Epidermal melanocyte (primary cell): ENCODE results near the gene PALLD.

Experiments
- DNase-seq: peaks from one replicate; pipeline ENCODE4 v3.0.0; 2011; ENCODE audit warnings: low spot score; ENCODE audit not compliant: insufficient read length

Gene PALLD

GRCh38 chr4:168621806-168622589 lies 125.1 kb downstream of the PALLD start:
- no peak for DNase-seq

GRCh38 chr4:168622600-168622999 lies 125.7 kb downstream of the PALLD start:
- no peak for DNase-seq

DNA sequence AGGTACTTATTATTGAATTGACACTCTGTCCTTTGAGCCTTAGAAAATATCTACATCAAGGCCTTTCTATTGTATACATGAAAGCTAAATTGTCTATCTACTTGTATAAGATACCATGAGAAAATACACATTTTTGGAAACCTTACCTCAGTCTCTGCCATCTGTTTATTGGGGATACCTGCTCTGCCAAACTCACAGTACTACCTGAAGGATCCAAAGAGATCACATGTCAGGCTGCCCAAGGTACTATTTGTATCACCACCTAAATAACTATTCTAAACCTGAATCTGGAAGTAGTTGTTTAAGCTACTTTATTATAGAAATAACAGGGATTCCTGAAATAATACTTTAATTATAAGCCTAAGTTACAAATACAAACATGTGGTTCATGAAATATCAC lies 126.2 kb downstream of the PALLD start:
- DNase-seq = no peak

- DNase-seq = no peak
Observed at GRCh38 chr4:168623484-168623883, 126.6 kb downstream of the PALLD start.

- no peak for DNase-seq
Observed at GRCh38 chr4:168628251-168628650, 131.4 kb downstream of the PALLD start.

DNA sequence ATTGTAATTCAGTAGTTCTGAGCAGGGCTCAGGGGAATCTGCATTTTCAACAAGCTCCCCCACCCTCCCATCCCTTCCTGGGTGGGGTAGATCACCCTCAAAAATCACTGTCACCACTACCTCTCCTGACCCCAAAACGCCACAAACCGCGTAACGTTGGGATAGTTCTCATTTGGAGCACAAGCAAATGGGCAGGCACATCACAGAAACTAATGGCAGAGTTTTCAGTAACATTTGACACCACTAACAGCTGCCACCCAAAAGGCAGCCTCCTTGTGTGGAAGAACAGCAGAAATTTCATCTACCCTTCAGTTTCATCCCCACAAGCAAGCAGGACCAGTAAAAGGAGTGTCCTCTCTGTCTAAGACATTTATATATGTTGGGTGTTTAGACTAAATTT lies 132.7 kb downstream of the PALLD start:
- no peak for DNase-seq

- no peak for DNase-seq
Observed at GRCh38 chr4:168630445-168631187, 133.8 kb downstream of the PALLD start.

GRCh38 chr4:168631241-168632162 lies 134.7 kb downstream of the PALLD start:
- DNase-seq = no peak

DNA sequence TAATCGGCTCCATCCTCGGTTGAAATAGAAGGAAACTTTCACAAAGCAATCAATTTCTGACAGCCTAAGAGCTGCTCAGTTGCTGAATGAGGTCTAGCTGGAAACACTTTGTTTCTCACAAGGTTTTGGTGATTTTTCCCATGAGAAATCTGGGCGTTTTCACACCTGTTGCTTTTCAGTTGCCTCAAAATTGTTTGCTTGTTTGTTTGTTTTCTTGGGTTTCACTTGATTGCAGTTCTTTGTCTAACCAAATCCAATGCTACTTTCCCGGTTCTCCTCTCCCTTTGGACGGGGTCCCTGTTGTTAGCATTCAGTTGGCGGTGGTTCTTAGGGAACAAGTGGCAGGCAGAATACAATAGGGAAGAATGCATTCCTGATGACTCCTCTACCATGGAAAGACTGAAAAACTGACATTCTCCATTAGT lies 135.5 kb downstream of the PALLD start:
- no peak for DNase-seq

GRCh38 chr4:168633064-168633463 lies 136.2 kb downstream of the PALLD start:
- DNase-seq = no peak

DNA sequence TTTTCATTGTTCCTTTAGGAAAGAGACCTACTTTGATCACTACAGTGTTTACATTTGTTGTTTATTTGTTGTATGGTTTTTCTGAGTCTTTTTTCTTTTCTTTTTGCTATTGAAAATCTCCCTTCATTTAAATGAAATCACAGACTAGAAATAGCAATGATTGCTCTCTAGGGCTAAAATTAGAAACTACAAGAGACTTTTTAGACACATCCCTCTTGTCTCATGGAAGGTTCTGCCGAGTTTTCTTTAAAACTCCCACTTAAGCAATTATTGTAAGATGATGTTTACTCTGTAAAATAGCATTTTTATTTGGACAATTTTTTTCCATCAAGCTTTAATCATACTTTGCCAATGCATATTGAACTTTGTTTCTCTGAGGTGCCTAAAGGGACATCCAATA lies 136.6 kb downstream of the PALLD start:
- no peak for DNase-seq

DNA sequence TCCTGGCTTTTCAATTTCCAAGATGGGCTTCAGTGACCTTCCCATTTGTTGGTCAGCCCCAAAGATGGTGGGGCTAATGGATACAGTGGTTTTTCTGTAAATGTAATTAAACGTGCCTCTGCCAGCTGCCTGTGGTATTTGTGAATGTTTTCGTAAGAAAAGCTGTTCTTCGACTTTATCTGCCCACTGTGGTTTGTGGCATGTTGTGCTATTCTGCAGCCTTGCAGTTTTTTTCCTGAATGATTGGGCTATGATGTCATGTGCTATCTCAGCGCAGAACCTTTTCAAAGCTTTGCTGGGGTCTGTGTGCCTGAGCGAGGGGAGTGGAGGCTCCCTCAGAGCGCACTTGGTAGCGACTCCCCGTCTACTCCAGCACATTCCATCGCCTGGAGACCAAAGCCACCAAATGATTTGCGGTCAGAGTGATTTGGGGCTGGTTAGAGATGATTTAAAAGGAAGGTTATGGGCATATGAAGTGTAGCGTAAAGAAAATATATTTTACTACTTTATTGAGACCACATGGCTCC lies 137.5 kb downstream of the PALLD start:
- peak; percentile 58 for DNase-seq

DNA sequence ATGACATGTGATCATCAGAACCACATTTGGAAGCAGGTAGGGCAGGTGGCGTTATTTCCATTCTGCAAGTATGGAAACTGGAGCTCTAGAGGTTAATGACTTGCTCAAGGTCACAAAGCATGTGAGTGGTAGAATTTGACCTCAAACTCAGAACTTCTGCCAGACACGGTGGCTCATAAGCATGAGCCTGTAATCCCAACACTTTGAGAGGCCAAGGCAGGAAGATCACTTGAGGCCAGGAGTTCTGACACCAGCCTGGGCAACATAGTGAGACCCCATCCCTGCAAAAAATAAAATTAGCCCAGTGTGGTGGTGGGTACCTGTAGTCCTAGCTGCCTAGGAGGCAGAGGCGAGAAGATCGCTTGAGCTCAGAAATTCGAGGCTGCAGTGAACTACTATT lies 139.2 kb downstream of the PALLD start:
- DNase-seq = no peak

DNA sequence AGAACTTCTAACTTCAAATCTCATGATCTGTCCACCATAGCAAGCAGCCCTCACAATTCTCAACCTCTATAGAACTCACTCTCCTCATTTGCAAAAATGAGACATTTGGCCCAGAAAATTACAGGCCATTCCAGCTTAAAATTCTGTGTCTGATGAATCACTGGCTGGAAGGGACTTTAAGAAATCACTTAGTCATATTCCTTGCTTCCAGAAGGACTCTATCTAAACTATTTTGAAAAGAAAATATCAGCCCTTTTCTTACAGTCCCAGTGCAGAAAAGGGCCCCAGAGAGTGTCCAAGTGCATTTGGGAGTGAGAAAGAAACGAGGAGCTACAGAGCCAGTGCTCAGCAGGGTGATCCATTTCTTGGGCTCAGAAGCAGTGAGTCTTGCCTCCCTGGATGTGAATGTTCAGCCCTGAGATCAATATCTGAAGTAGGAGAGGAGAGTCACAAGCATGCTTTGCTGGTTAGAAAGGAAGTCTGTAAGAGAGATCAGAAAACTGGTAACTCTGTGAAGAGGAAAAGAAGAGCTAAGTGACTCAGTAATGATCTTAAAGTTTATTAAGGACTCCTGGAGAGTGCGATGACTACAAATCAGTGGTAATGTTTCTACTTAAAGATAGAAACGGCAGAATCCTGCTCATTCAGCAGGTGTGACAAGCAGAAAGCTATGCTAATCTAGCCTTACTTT lies 139.8 kb downstream of the PALLD start:
- DNase-seq = no peak

- no peak for DNase-seq
Observed at GRCh38 chr4:168637872-168638756, 141.3 kb downstream of the PALLD start.

GRCh38 chr4:168639914-168640313 lies 143.1 kb downstream of the PALLD start:
- no peak for DNase-seq

GRCh38 chr4:168641811-168642140 lies 144.9 kb downstream of the PALLD start:
- no peak for DNase-seq

DNA sequence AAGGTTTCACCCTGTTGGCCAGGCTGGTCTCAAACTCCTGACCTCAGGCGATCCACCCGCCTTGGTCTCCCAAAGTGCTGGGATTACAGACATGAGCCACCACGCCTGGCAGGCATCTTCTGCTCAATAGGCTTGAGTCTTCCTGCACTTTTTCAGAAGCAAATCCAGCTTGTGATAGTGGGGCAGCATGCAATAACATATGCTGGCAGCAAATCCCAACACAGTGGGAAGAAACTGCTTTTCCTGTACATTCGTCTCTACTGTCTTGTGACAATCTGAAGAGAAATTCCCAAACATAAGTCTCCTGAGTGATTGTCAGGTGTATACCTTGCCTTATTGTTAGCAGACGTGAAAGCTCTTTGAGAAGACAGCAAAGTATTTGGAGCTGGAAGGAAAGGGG lies 145.7 kb downstream of the PALLD start:
- no peak for DNase-seq

- DNase-seq = no peak
Observed at GRCh38 chr4:168643111-168643795, 146.4 kb downstream of the PALLD start.

DNA sequence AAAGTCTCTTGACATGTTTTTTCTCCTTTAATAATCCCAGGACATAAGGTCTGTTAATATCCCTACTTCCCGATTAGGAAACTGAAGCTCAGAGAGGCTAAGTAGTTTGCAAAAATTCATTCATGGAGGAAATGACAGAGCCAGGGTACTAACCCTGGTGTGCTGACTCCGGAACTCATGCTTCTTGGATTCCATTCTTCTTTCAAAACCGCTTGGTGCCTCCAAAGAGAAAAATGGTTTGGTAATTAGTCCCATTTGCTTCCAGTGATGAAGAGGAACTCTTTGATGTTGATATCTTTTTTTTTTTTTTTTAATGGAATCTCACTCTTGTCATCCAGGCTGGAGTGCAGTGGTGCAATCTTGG lies 146.9 kb downstream of the PALLD start:
- DNase-seq = no peak
